ENCODE results near the gene ARHGAP28. TPM values are rescaled to one million over a fixed set of nuclear protein-coding genes. Genes with fewer than 3 reads are reported as not detected.

The ARHGAP28 gene
- total RNA-seq, 1 experiment from 2014 or later: 9.2 TPM

GRCh38 chr18:6775702-6776101 is 46.2 kb downstream of the ARHGAP28 start:
- no peak overlapping the region for H2BK120ac ChIP-seq (ENCODE audit: low read depth, low read length, poor library complexity, severe bottlenecking)
- H2BK20ac ChIP-seq (ENCODE audit: low read depth, low read length, poor library complexity, severe bottlenecking): no peak overlapping the region
- H4K8ac ChIP-seq (replicated peaks; ENCODE audit: insufficient read length, low read depth, low read length): no peak overlapping the region
- H3K23ac ChIP-seq (ENCODE audit: insufficient read length, low read depth, low read length): no peak overlapping the region
- H3K4ac ChIP-seq (ENCODE audit: low read depth, low read length): no peak overlapping the region
- H4K20me1 ChIP-seq (ENCODE audit: control insufficient read depth, insufficient read depth, insufficient read length): no peaks in the 10 kb centered on the region
- H3K27me3 ChIP-seq (ENCODE audit: insufficient read depth, low read length): no peaks in the 10 kb centered on the region
- no peak overlapping the region for H4K91ac ChIP-seq (ENCODE audit: insufficient read length, low read depth, low read length)
- H4K5ac ChIP-seq (ENCODE audit: insufficient read length, low read depth, low read length): no peak overlapping the region
- no peak overlapping the region for H3K56ac ChIP-seq (ENCODE audit: insufficient read length, low read depth, low read length)
- Mint-ChIP-seq H3K27ac (peak overlapping the region in 1 of 3 experiments; percentile 78; a peak in 2 of 7 replicates), H3K4me3 (no peak overlapping the region), H3K36me3 (ENCODE audit: insufficient read depth in 1 of 3, low read depth in 3 of 3) (no peaks in the 10 kb centered on the region), H3K9me3 (no peaks in the 10 kb centered on the region), H3K27me3 (ENCODE audit: low read depth) (no peaks in the 10 kb centered on the region), H3K4me1 (peaks cover 33% of the 10 kb centered on the region in 2 experiments)
- no peak overlapping the region for H3K4me2 ChIP-seq (ENCODE audit: insufficient read depth, insufficient read length, low read length)
- no peak overlapping the region for H3K9ac ChIP-seq (ENCODE audit: extremely low read depth, insufficient read length, low read length)
- no peak overlapping the region for H3K27ac ChIP-seq (ENCODE audit: insufficient read length, low read depth, low read length)
- no peaks in the 10 kb centered on the region for H3K23me2 ChIP-seq (ENCODE audit: insufficient read length, low read depth, low read length, poor library complexity, severe bottlenecking)
- H3K79me1 ChIP-seq (ENCODE audit: insufficient read depth, low read depth, low read length, poor library complexity, severe bottlenecking): no peaks in the 10 kb centered on the region
- no peaks in the 10 kb centered on the region for H3K9me3 ChIP-seq (ENCODE audit: control insufficient read depth, low read depth, low read length)
- no peak overlapping the region for H3K18ac ChIP-seq (ENCODE audit: insufficient read length, low read depth, low read length)
- TF ChIP-seq CTCF (conservative IDR thresholded peaks at IDR 0.05): no peak
- no peak overlapping the region for H2AK5ac ChIP-seq (ENCODE audit: insufficient read length, low read length)
- H3T11ph ChIP-seq (ENCODE audit: low read length): no peak overlapping the region
- H3K79me2 ChIP-seq (ENCODE audit: insufficient read depth, low read length): no peaks in the 10 kb centered on the region
- WGBS (ENCODE audit: extremely low coverage, insufficient read length, low lambda C conversion rate): no CpG with 5 or more reads among the region's 2 CpGs
- H2AFZ ChIP-seq (ENCODE audit: low read length): no peak overlapping the region
- H3K14ac ChIP-seq (ENCODE audit: insufficient read depth, low read length): no peak overlapping the region
- H3K4me1 ChIP-seq (ENCODE audit: insufficient read depth, low read length): peaks cover 5% of the 10 kb centered on the region; the same call in 1 of the 2 replicates
- DNase-seq: no peak
- no peak overlapping the region for H2BK12ac ChIP-seq (ENCODE audit: insufficient read length, low read depth, low read length)
- H2BK5ac ChIP-seq (ENCODE audit: insufficient read length, low read length): no peak overlapping the region
- no peak overlapping the region for H2BK15ac ChIP-seq (ENCODE audit: low read depth, low read length)
